Measurements from ENCODE around the gene FARP1. TPM values are rescaled to one million over a fixed set of nuclear protein-coding genes. Genes with fewer than 3 reads are reported as not detected.

FARP1 gene
- total and polyA plus RNA-seq, 2 of the 13 experiments (the other 11 are each of a cell fraction or from before 2014, with no cell fraction given) = 70.6 to 126 TPM

DNA sequence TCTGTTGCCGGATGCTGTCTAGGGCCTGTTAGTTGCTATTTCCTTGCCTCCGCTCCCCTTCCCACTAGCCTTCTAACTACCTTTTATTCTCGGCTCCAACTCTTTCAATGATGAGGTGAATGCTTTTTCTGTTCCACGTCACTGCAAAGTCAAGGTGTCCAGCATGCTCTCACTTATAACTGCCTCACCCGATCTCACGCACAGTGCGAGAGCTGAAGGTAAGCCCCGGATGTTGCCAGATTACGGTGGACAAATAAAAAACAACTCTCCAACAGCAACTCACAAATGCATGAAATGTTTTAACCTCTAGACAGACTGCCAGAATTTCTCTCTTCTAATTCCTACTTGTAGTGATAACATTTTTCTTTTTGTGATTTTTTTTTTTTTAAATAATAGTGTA, 264.1 kb downstream of the FARP1 start (continued):
- no peak for TF ChIP-seq PRDM10 (CRISPR knock-in tag; IDR thresholded peaks at IDR 0.05; ENCODE audit: low read depth)
- no peak for TF ChIP-seq REST (IDR thresholded peaks at IDR 0.05; ENCODE audit: borderline replicate concordance in 1 of 2, low read depth in 1 of 2, low read length in 2 of 2)
- TF ChIP-seq ARHGAP35 (CRISPR knock-in tag; IDR thresholded peaks at IDR 0.05; ENCODE audit: borderline replicate concordance) = no peak
- TF ChIP-seq MBD4 (IDR thresholded peaks at IDR 0.05; ENCODE audit: borderline replicate concordance, low read length) = no peak

DNA sequence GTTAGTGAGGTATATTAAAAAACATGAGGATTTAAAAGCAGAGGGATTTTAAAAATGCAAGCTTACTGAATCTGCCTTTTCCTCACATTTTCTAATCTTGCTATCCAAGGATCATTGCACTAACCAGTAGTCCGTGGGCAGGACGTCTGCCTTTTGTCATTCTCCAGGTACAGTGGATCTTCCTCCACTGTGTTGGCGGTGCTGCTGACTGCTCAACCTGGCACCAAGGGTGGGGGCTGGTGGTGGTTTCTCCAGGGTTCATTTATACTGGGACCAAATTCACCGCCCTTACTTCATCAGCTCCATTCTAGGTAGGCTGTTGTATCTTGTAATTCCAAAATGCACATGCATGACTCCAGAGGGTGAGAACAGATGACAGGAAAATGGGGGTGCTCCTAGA, 264.7 kb downstream of the FARP1 start:
- CTCF ChIA-PET (ENCODE audit: low intra/inter-chr PET ratio, low total read pairs) = no interaction called here
- DNase-seq (ENCODE audit: low spot score) (no peak), FAIRE-seq (no peak), ATAC-seq (no peak)
- in situ Hi-C loops (cut with HindIII; ENCODE audit: extremely low pct_ligation_motif_present, low pct_unique_long_range_greater_than_20kb) (no loop called here), intact Hi-C loops (cut with micrococcal nuclease; ENCODE audit: unreplicated experiment) (loop anchor here (10.0 kb wide), 1 partner anchor 263 kb away; the partner anchor contains the start of gene FARP1)
- H3K36me3 ChIP-seq (replicated peaks in 1 of 2; ENCODE audit: control insufficient read depth in 1 of 2, insufficient read depth in 2 of 2, low read length in 2 of 2) = peaks cover 22 to 63% of the 10 kb centered on the region in 2 experiments
- no TSS peak for BruUV-seq (replicated peaks)
- H3K27me3 ChIP-seq (ENCODE audit: control insufficient read depth in 1 of 2, insufficient read depth in 2 of 2, low read length in 2 of 2) = no peaks in the 10 kb centered on the region
- POLR2A ChIA-PET = no interaction called here
- no peak overlapping the region for H3K27ac ChIP-seq (ENCODE audit: extremely low read length, insufficient read depth, low read length)
- no peaks in the 10 kb centered on the region for H3K79me2 ChIP-seq (ENCODE audit: insufficient read depth, low read length)
- no peak overlapping the region for H3K4me3 ChIP-seq (replicated peaks in 1 of 3; ENCODE audit: insufficient read depth in 1 of 3, low read depth in 2 of 3, low read length in 3 of 3)
- H2AFZ ChIP-seq (ENCODE audit: low read length) = no peak overlapping the region
- no peak overlapping the region for H3K4me2 ChIP-seq (ENCODE audit: low read depth, low read length)
- WGBS (ENCODE audit: low lambda C conversion rate) = 97% methylated on average over 4 of the region's 4 CpGs
- H3K9ac ChIP-seq (ENCODE audit: insufficient read depth, low read depth, low read length) = no peak overlapping the region
- no peaks in the 10 kb centered on the region for H4K20me1 ChIP-seq (ENCODE audit: insufficient read depth, low read length)
- TF ChIP-seq ZFP37 (CRISPR knock-in tag; IDR thresholded peaks at IDR 0.05; ENCODE audit: borderline replicate concordance) (no peak), RBM22 (optimal IDR thresholded peaks at IDR 0.05; ENCODE audit: low read length) (peak; percentile 77), NBN (conservative IDR thresholded peaks at IDR 0.05) (no peak)
- H3K9me3 ChIP-seq (ENCODE audit: low read length) = no peaks in the 10 kb centered on the region
- peaks cover 38% of the 10 kb centered on the region for H3K4me1 ChIP-seq (ENCODE audit: insufficient read depth, low read length)

Data from HepG2 (cell line).